ENCODE results near the gene PPP1CC. TPM values are rescaled to one million over a fixed set of nuclear protein-coding genes. Genes with fewer than 3 reads are reported as not detected.

PPP1CC gene
- total RNA-seq, 6 experiments from 2014 or later = 32.8 to 51.7 (median 36.2) TPM

GRCh38 chr12:110702081-110702480 lies 40.6 kb downstream of the PPP1CC start:
- 78% methylated on average over 5 of the region's 5 CpGs for WGBS (ENCODE audit: insufficient coverage, low coverage, low lambda C conversion rate, missing lambda C conversion rate)
- Histone ChIP-seq H3K4me3 (no peak overlapping the region), H3K9me3 (no peaks in the 10 kb centered on the region), H3K27ac (no peak overlapping the region), H3K27me3 (no peaks in the 10 kb centered on the region), H3K4me1 (peaks cover 0 to 8% (median 0%) of the 10 kb centered on the region in 4 donors), H3K36me3 (no peaks in the 10 kb centered on the region)
- intact Hi-C loops (cut with DNase I) = loop anchor here (5.0 to 10.0 kb wide), 2 partner anchors 125 to 183 kb away; no protein-coding TSS in a partner anchor
- TF ChIP-seq POLR2A (IDR thresholded peaks at IDR 0.05) (no peak), CTCF (IDR thresholded peaks at IDR 0.05) (no peak)
- ATAC-seq = no peak
- no peak for DNase-seq

GRCh38 chr12:110699591-110700445 lies 42.9 kb downstream of the PPP1CC start:
- no peak for ATAC-seq
- no peaks in the 10 kb centered on the region for H3K27me3 ChIP-seq
- no peak overlapping the region for H3K4me3 ChIP-seq
- DNase-seq = no peak
- no peaks in the 10 kb centered on the region for H3K9me3 ChIP-seq
- H3K36me3 ChIP-seq = no peaks in the 10 kb centered on the region
- TF ChIP-seq POLR2A (IDR thresholded peaks at IDR 0.05) (no peak), CTCF (IDR thresholded peaks at IDR 0.05) (no peak)
- peaks cover 0 to 8% (median 0%) of the 10 kb centered on the region in 4 donors for H3K4me1 ChIP-seq
- intact Hi-C loops (cut with DNase I) = loop anchor here (5.0 to 10.0 kb wide), 2 partner anchors 127 to 185 kb away; no protein-coding TSS in a partner anchor
- 63% methylated on average over 13 of the region's 28 CpGs for WGBS (ENCODE audit: insufficient coverage, low coverage, low lambda C conversion rate, missing lambda C conversion rate)
- no peak overlapping the region for H3K27ac ChIP-seq

GRCh38 chr12:110698171-110698902 lies 44.4 kb downstream of the PPP1CC start:
- no peaks in the 10 kb centered on the region for H3K27me3 ChIP-seq
- H3K4me3 ChIP-seq = peak overlapping the region in 1 of 3 donors; percentile 5
- DNase-seq = peak; percentile 75 to 86 (median 81)
- H3K27ac ChIP-seq = peak overlapping the region in 1 of 3 donors; percentile 33
- TF ChIP-seq POLR2A (IDR thresholded peaks at IDR 0.05) = no peak
- TF ChIP-seq CTCF (IDR thresholded peaks at IDR 0.05) = peak; percentile 58 to 71 (median 65)
- H3K9me3 ChIP-seq = no peaks in the 10 kb centered on the region
- WGBS (ENCODE audit: insufficient coverage, low coverage, low lambda C conversion rate, missing lambda C conversion rate) = 33% methylated on average over 8 of the region's 20 CpGs
- ATAC-seq = peak; percentile 89 to 93 (median 90)
- no peaks in the 10 kb centered on the region for H3K36me3 ChIP-seq
- H3K4me1 ChIP-seq = peaks cover 0 to 8% (median 0%) of the 10 kb centered on the region in 4 donors
- intact Hi-C loops (cut with DNase I) = no loop called here

- no peaks in the 10 kb centered on the region for H3K27me3 ChIP-seq
- peaks cover 0 to 8% (median 0%) of the 10 kb centered on the region in 4 donors for H3K4me1 ChIP-seq
- no peak overlapping the region for H3K4me3 ChIP-seq
- no peak for DNase-seq
- WGBS (ENCODE audit: insufficient coverage, low coverage, low lambda C conversion rate, missing lambda C conversion rate) = 70% methylated on average over 2 of the region's 2 CpGs
- TF ChIP-seq CTCF (IDR thresholded peaks at IDR 0.05) = no peak
- no peak for TF ChIP-seq POLR2A (IDR thresholded peaks at IDR 0.05)
- intact Hi-C loops (cut with DNase I) = no loop called here
- H3K27ac ChIP-seq = no peak overlapping the region
- no peaks in the 10 kb centered on the region for H3K36me3 ChIP-seq
- no peak for ATAC-seq
- no peaks in the 10 kb centered on the region for H3K9me3 ChIP-seq
These were observed 45.5 kb downstream of the PPP1CC start for GRCh38 chr12:110697236-110697635.

All from right lobe of liver (tissue), 6 donors.